WTC11 (cell line): ENCODE data around the gene FAM187B. TPM values are rescaled to one million over a fixed set of nuclear protein-coding genes. Genes with fewer than 3 reads are reported as not detected.

Experiments used
- ATAC-seq: fragments of 200-7000 bp; cut with Tn5 transposase; 2 replicates; pipeline ENCODE4 v1.10.0; 2021; ENCODE audit warnings: mild to moderate bottlenecking, moderate library complexity
- CTCF ChIA-PET: fragments of 300-600 bp; sonication (Branson Sonifier 250); formaldehyde crosslinking; loops from one replicate; lab custom pipeline; 2021; ENCODE audit warnings: antibody characterized with exemption; lab: Charles Lee
- POLR2A ChIA-PET: fragments of 350-600 bp; sonication (Branson Sonifier 250); formaldehyde crosslinking; loops from one replicate; lab custom pipeline; 2021; ENCODE audit warnings: antibody characterized with exemption; lab: Charles Lee
- DNase-seq: peaks from one replicate; pipeline ENCODE4 v3.0.0; 2021; ENCODE audit warnings: low spot score
- H3K27ac Mint-ChIP-seq: 2 replicates; pipeline ENCODE4 v1.8.0; 2021; ENCODE audit warnings: mixed read lengths
- H3K27me3 Mint-ChIP-seq: 2 replicates; pipeline ENCODE4 v1.8.0; 2021; ENCODE audit warnings: low read depth, mild to moderate bottlenecking, moderate library complexity, mixed read lengths
- H3K36me3 Mint-ChIP-seq: 2 replicates; pipeline ENCODE4 v1.8.0; 2021; ENCODE audit warnings: mixed read lengths
- H3K4me1 Mint-ChIP-seq: 2 replicates; pipeline ENCODE4 v1.8.0; 2022; ENCODE audit warnings: mixed read lengths
- H3K4me3 Mint-ChIP-seq: 2 replicates; pipeline ENCODE4 v1.8.0; 2021; ENCODE audit warnings: mild to moderate bottlenecking, moderate library complexity, mixed read lengths
- H3K9me3 Mint-ChIP-seq: 2 replicates; pipeline ENCODE4 v1.8.0; 2021; ENCODE audit warnings: mixed read lengths
- AFF4 ChIP-seq: sonication (generic); formaldehyde crosslinking; IDR thresholded peaks from 2 replicates; pipeline ENCODE4 v1.8.1; 2023; ENCODE audit warnings: mild to moderate bottlenecking, missing genetic modification reagents, borderline replicate concordance
- ARID4B ChIP-seq: sonication (generic); formaldehyde crosslinking; IDR thresholded peaks from 2 replicates; pipeline ENCODE4 v1.8.0; 2023; ENCODE audit warnings: missing genetic modification reagents, mild to moderate bottlenecking, borderline replicate concordance
- ATF1 ChIP-seq: sonication (generic); formaldehyde crosslinking; IDR thresholded peaks from 2 replicates; pipeline ENCODE4 v1.8.1; 2023; ENCODE audit warnings: mild to moderate bottlenecking, moderate library complexity, missing genetic modification reagents
- CBFB ChIP-seq: sonication (generic); formaldehyde crosslinking; IDR thresholded peaks from 2 replicates; pipeline ENCODE4 v1.8.1; 2022; ENCODE audit warnings: mild to moderate bottlenecking, low read depth, missing genetic modification reagents
- ESRRA ChIP-seq: sonication (generic); formaldehyde crosslinking; IDR thresholded peaks from 2 replicates; pipeline ENCODE4 v1.8.1; 2022; ENCODE audit warnings: mild to moderate bottlenecking, missing genetic modification reagents, borderline replicate concordance
- FOXK1 ChIP-seq: sonication (generic); formaldehyde crosslinking; IDR thresholded peaks from 2 replicates; pipeline ENCODE4 v1.8.0; 2022; ENCODE audit warnings: mild to moderate bottlenecking, moderate library complexity, missing genetic modification reagents
- MYBL2 ChIP-seq: sonication (generic); formaldehyde crosslinking; IDR thresholded peaks from 2 replicates; pipeline ENCODE4 v1.8.1; 2023; ENCODE audit warnings: mild to moderate bottlenecking, moderate library complexity, missing genetic modification reagents
- NFATC4 ChIP-seq: fragments of 250-450 bp; sonication (Bioruptor Pico); IDR thresholded peaks from 2 replicates; pipeline ENCODE4 v1.9.0; 2021; ENCODE audit warnings: mild to moderate bottlenecking
- NFE2L1 ChIP-seq: sonication (generic); formaldehyde crosslinking; IDR thresholded peaks from 2 replicates; pipeline ENCODE4 v1.8.1; 2023; ENCODE audit warnings: missing genetic modification reagents
- PRDM15 ChIP-seq: sonication (generic); formaldehyde crosslinking; IDR thresholded peaks from 2 replicates; pipeline ENCODE4 v1.8.0; 2022; ENCODE audit warnings: missing genetic modification reagents
- RELA ChIP-seq: sonication (generic); formaldehyde crosslinking; IDR thresholded peaks from 2 replicates; pipeline ENCODE4 v1.8.1; 2022; ENCODE audit warnings: missing genetic modification reagents, mild to moderate bottlenecking, borderline replicate concordance
- ZNF138 ChIP-seq: sonication (generic); formaldehyde crosslinking; conservative IDR thresholded peaks from 2 replicates; pipeline ENCODE4 v1.8.1; 2022; ENCODE audit warnings: mild to moderate bottlenecking, moderate library complexity, missing genetic modification reagents
- ZNF416 ChIP-seq: fragments of 250-450 bp; sonication (Bioruptor Pico); IDR thresholded peaks from 2 replicates; pipeline ENCODE4 v1.9.0; 2021; ENCODE audit warnings: mild to moderate bottlenecking, inconsistent platforms
- ZNF532 ChIP-seq: fragments of 250-450 bp; sonication (Bioruptor Pico); IDR thresholded peaks from 2 replicates; pipeline ENCODE4 v1.9.0; 2021; ENCODE audit warnings: mild to moderate bottlenecking, borderline replicate concordance
- ZNF671 ChIP-seq: fragments of 250-450 bp; sonication (Bioruptor Pico); IDR thresholded peaks from 2 replicates; pipeline ENCODE4 v1.8.0; 2021; ENCODE audit warnings: mild to moderate bottlenecking
- total RNA-seq: library from RNA; stranded (reverse); gene quantifications from 3 replicates; pipeline ENCODE4 v1.2.3, GENCODE V29; 2021
- TF ChIP-seq, protein P1 (sequence below): fragments of 200-600 bp; IDR thresholded peaks from 2 replicates; pipeline ENCODE4 v1.8.0; 2022; ENCODE audit warnings: antibody characterized with exemption
- TF ChIP-seq, protein P2 (sequence below): sonication (generic); formaldehyde crosslinking; IDR thresholded peaks from 2 replicates; pipeline ENCODE4 v1.8.0; 2022; ENCODE audit warnings: mild to moderate bottlenecking, missing genetic modification reagents

The FAM187B gene
- total RNA-seq, 1 experiment from 2014 or later: 0.20 TPM

DNA sequence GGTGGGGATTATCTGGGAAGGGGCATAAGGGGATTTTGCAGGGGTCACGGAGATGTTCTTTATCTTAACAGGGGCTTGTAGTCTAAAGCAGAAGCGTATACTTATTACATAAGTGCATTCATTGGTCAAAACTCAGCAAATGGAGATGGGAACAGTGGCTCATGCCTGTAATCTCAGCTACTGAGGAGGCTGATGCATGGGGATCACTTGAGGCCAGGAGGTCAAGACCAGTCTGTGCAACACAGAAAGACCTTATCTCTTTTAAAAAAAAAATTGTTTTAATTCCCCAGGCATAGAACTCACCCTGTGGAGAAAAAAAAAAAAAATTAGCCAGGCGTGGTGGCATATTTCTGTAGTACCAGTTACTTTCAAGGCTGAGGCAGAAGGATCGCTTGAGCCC, 18.9 kb downstream of the FAM187B start (continued):
- TF ChIP-seq ZNF532 (CRISPR knock-in tag) (no peak), PRDM15 (no peak), ZNF138 (CRISPR knock-in tag) (no peak)
- TF ChIP-seq, protein P1, sequence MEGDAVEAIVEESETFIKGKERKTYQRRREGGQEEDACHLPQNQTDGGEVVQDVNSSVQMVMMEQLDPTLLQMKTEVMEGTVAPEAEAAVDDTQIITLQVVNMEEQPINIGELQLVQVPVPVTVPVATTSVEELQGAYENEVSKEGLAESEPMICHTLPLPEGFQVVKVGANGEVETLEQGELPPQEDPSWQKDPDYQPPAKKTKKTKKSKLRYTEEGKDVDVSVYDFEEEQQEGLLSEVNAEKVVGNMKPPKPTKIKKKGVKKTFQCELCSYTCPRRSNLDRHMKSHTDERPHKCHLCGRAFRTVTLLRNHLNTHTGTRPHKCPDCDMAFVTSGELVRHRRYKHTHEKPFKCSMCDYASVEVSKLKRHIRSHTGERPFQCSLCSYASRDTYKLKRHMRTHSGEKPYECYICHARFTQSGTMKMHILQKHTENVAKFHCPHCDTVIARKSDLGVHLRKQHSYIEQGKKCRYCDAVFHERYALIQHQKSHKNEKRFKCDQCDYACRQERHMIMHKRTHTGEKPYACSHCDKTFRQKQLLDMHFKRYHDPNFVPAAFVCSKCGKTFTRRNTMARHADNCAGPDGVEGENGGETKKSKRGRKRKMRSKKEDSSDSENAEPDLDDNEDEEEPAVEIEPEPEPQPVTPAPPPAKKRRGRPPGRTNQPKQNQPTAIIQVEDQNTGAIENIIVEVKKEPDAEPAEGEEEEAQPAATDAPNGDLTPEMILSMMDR: no peak
- TF ChIP-seq, protein P2, sequence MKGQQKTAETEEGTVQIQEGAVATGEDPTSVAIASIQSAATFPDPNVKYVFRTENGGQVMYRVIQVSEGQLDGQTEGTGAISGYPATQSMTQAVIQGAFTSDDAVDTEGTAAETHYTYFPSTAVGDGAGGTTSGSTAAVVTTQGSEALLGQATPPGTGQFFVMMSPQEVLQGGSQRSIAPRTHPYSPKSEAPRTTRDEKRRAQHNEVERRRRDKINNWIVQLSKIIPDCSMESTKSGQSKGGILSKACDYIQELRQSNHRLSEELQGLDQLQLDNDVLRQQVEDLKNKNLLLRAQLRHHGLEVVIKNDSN (CRISPR knock-in tag): no peak

- CTCF ChIA-PET: no interaction called here
- Mint-ChIP-seq H3K27me3 (no peaks in the 10 kb centered on the region; the same call in 1 of the 2 replicates), H3K9me3 (peaks cover 10% of the 10 kb centered on the region), H3K36me3 (0 out of 2 replicates have a peak, but pooled peaks cover 4% of the 10 kb centered on the region), H3K4me1 (peaks cover 32% of the 10 kb centered on the region), H3K27ac (no peak overlapping the region), H3K4me3 (no peak overlapping the region)
- ATAC-seq (no peak), DNase-seq (no peak)
- POLR2A ChIA-PET: no interaction called here
- no peak for TF ChIP-seq ESRRA (CRISPR knock-in tag)
- no peak for TF ChIP-seq ZNF671 (CRISPR knock-in tag)
- TF ChIP-seq ATF1 (CRISPR knock-in tag): no peak
- TF ChIP-seq NFE2L1: no peak
- no peak for TF ChIP-seq ZNF416 (CRISPR knock-in tag)
- no peak for TF ChIP-seq CBFB
- TF ChIP-seq AFF4: no peak
- TF ChIP-seq FOXK1 (CRISPR knock-in tag): no peak
- no peak for TF ChIP-seq MYBL2
- no peak for TF ChIP-seq RELA (CRISPR knock-in tag)
- no peak for TF ChIP-seq NFATC4 (CRISPR knock-in tag)
- TF ChIP-seq ARID4B (CRISPR knock-in tag): no peak
Measured at GRCh38 chr19:35208121-35208520, 20.4 kb downstream of the FAM187B start.
